Measurements from ENCODE around the gene GAB2.
A peak's percentile ranks its signal among the peaks of the same experiment; 100 is the strongest.
"Not testable (repeated sequence)": the region's sequence is repeated elsewhere in the genome, so short reads cannot be mapped to it uniquely, and the experiment has no call there.

GAB2 gene

DNA sequence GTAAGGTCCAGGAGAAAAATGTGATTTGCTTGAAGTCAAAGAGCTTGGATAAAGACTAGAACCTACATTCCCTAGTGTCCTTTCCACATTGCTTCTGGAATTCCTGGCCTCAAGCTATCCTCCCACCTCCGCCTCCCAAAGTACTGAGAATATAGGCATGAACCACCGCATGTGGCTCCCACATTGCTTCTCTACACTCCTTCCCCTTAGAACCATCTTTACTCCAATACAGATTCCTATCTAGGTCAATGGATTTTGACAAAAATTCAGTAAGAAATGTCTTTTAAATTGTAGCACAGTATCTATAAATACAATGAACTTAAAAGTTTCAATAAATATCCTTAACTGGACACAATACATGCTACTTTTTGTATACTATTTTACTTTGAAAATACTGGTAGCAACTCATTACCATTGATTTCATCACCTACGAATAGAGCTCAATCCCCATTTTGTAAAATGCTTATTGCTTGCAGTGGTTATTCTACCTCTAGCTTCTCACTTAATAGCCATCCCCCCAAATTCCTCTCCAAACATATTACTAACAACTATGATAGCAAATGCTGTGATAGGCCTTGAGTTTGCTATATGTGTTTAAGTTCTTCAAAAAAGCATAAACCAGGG is 53.4 kb downstream of the GAB2 start:
- no peak for DNase-seq

DNA sequence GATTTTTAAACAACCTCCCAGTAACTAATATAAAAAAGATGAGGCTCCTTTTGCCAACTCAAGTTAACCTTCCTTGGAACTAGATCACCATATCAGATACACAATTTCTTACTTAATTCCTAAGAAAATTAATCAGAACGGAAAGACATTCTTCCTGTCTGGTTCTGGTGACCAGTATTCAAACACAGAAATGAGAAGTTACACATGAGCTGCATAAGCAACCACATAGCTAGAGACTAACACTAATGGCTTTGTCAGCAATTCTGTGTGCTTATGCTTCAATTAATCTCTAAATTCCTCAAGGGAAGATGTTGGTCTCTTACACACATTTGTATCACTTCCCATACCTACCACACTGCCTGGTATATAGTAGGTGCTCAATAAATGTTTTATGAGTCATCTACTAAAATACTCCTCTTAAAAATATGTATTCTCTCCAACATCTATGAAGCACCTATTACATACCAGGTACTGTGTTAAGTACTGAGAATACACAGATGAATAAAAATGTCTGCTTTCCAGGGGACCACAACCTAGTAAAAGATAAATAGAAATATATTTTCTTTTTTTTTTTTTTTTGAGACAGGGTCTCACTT is 54.5 kb downstream of the GAB2 start:
- DNase-seq = no peak

DNA sequence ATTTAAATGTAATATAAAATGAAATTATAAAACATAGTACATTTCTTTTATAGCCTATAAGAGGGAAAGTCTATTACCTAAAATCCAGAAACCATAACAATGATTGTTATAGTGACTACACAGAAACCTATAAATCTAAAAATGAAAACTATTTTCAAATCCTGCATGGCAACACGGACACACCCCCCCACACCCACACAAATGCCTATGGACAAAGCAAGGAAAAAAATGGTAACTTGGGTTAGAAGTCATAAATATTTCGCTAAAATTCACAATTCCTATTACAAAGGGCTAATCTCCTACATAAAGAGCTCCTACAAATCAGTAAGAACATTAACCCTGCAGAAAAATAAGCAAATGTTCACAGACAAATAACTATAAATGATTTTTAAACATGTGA is 56.4 kb downstream of the GAB2 start:
- no peak for DNase-seq

DNA sequence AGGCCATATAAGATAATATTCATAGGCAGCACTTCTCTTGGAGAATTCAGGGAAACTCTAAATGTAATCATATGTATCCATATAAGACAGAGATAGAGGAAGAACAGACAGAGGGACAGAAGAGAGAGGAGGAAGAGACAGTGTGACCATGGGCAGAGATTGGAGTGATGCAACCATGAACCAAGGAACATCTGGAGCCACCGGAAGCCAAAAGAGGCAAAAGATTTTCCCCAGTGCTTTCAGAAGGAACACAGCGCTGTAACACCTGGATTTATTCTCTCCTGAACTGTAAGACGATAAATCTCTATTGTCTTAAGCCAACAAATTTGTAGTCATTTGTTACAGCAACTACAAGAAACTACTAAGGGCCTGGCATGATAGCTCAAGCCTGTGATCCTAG is 57.7 kb downstream of the GAB2 start:
- DNase-seq = no peak

DNA sequence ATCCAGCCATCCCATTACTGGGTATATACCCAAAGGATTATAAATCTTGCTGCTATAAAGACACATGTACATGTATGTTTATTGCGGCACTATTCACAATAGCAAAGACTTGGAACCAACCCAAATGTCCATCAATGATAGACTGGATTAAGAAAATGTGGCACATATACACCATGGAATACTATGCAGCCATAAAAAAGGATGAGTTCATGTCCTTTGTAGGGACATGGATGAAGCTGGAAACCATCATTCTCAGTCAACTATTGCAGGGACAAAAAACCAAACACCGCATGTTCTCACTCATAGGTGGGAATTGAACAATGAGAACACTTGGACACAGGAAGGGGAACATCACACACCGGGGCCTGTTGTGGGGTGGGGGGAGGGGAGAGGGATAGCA is 59.7 kb downstream of the GAB2 start:
- DNase-seq = not testable (repeated sequence)

DNA sequence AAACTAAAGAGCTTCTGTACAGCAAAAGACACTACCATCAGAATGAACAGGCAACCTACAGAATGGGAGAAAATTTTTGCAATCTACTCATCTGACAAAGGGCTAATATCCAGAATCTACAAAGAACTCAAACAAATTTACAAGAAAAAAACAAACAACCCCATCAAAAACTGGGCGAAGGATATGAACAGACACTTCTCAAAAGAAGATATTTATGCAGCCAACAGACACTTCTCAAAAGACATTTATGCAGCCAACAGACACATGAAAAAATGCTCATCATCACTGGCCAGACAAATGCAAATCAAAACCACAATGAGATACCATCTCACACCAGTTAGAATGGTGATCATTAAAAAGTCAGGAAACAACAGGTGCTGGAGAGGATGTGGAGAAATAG is 60.2 kb downstream of the GAB2 start:
- not testable (repeated sequence) for DNase-seq

DNA sequence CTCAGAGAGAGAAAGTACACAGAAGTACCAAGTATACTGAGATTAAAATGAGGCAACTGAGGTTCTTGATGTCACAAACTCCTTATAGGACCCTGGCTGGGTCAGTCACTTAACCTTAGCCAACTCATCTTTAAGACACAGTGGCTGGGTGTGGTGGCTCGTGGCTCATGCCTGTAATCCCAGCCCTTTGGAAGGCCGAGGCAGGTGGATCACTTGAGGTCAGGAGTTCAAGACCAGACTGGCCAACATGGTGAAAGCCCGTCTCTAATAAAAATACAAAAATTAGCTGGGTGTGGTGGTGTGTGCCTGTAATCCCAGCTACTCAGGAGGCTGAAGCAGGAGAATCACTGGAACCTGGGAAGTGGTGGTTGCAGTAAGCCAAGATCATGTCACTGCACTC is 61.9 kb downstream of the GAB2 start:
- not testable (repeated sequence) for DNase-seq

DNA sequence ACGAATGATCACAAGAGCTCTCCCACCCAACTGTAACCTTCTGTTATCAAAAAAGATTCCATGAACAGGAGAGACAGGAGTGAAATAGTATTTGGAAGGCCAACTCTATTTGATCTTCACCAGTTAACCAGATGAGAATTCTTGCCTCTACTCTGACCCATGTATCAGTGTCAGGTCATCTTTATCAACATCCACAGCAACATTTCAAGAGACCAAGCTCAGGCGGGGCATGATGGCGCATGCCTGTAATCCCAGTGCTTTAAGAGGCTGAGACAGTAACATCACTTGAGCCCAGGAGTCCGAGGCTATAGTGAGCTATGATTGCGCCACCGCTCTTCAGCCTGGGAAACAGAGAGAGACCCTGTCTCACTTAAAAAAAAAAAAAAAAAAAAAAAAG is 62.3 kb downstream of the GAB2 start:
- no peak for DNase-seq

DNA sequence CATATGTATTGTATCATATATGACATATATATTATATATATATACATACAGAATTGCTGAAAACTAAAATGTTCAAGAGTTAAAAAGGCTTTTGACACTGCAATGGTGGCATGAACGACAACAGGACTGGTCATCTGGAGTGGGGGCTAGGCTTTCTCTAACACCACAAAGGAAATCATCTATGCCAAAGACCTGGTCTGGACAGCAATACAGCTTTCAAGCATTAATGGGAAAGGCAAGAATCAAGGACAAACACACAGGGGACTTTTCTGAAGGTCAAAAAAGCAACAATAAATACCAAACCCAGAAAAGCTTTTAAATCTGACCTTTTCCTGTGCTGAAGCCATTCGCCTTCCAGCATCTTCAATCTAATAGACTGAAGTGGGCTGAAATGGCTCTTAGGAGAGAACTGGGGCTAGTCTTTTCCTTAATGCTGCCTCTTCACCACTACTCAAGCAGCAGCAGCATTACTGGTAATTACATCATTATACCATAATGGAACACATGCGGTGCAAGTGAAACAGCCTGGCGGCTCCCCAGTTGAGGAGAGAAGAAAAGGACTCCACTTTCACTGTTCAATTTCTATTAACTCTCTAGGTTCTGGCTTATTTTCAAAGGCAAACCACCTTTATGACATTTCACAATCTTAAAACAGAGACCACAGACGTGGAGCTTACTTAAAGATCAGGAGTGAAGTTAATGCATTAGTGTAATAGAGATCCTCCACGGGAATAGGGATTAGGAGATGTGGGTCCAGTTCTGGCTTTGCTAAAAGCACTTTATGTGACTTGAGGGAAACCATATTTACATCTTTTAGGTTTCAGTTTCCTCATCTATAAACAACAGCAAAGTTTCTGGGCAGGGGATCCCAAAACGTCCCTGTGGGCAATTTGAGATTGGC is 63.0 kb downstream of the GAB2 start:
- DNase-seq = peak in 2 of 14 donors; percentile 16 to 35

DNA sequence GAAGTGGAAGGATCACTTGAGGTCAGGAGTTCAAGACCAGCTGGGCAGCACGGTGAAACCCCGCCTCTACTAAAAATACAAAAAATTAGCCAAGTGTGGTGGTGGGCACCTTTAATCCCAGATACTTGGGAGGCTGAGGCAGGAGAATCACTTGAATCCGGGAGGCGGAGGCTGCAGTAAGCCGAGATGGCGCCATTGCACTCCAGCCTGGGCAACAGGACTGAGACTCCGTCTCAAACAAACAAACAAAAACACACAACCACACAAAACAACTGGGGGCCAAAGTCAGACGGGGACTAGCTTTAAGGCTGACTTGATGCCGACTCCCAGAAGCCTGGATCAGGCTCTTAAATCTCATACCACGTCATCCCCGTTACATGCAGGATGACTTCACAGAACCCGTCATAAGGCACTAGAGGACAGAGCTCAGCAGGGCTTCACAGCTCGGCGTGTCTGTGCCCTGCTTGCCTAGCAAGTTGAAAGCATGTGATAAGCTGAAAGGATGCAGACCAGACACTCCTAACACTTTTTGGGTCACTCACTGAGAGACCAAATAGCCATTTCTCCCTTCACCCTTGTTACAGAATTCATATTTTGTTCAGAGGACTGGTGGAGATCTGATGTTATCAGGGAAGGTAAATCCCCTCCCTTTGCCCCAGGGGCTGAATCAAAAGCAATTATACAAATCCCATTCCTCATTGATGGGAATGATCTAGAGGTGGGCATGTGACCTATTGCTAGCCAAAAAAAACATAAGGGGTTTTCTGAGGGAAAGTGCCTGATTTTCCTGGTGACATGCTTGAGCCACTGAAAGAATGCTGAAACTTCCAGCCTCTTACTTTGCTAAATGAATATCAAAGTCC is 65.4 kb downstream of the GAB2 start:
- peak in 2 of 14 donors; percentile 15 to 26 for DNase-seq

DNA sequence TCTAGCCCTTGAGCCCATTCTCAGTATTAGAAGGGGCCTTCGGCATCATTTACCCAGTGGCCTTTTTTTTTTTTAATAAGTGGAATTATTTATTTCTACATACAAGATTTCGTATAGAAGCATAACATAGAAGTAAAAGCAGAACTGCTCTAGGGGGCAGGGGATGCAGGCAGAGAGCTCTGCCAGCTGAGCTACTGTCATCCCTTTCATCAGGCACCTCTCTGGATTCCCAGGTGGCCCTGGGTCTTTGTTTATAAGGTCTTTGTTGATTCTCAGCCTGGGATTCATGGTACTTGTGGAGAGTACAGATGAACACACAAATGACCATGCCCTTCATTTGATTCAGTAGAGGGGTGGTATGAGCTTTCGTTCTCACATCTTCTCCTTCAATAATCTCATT is 66.4 kb downstream of the GAB2 start:
- peak in 1 of 14 donors; percentile 57 for DNase-seq

DNA sequence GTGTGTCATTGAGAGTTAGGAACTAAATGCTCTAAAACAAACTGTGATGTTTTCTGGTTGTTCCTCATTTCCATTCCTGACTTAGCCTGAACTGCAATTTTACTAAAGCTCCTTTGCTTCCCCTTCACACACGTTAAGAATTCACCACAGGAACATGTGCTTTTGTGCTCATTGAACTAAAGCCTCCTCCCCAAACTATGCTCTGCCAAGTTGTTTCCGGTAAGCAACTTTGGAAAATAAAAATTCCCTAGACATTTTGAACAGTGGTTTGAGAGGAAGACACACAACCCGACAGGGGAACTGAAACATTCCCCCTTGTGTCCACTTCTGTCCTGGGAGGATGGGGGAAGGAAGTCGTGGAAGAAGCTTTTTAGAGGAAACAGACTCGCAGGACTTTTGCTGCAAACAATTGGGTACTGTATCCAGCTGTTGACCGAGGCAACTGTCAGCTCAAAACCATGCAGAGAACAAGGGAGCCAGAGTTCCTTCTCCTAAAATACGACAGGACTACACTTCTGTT is 66.9 kb downstream of the GAB2 start:
- peak in 10 of 14 donors; percentile 16 to 69 (median 54) for DNase-seq

DNA sequence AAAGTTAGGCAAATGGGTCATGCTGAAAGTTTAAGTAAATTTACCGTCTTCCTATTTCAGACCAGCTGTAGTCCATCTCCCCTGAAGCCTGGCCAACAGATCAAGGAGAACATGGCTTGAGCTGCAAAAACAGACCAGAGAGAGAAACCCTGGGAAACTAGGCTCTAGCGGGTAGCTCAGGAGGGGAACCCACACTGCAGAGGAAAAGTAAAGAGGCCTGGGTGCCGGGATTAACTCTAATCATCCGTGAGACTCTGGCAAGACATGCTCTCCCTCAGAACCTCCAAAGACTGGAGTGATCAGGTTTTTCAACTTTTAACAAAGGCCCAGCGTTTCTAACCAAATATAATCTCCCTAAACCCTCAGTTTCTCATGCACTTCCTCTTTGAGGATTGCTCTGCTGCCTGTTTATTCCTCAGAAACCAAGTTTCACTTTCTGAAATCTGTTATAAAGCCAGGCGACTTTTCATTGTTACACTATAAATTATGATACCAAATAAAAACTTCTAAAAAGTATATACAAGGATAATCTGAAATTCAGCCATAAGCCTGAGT is 67.5 kb downstream of the GAB2 start:
- DNase-seq = peak in 2 of 14 donors; percentile 31 to 40

DNA sequence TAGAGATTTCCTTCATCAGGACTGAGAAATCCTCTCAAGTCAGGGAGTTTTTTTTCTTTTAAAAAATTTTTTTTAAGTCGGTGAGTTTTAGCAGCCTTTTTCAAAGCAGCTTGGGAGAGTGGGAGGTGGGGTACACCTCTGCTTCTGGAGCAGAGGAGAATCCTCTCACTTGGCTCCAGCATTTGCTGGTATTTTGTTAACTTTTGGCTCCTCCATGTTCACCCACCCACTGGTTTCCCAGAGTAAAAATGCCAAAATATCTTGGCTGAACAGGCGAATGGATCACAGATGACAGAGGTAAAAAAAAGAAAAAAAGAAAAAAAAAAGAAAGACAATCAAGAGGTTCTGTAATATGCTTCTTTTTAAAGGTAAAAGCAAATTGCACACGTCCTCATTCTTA is 68.0 kb downstream of the GAB2 start:
- DNase-seq = no peak

DNA sequence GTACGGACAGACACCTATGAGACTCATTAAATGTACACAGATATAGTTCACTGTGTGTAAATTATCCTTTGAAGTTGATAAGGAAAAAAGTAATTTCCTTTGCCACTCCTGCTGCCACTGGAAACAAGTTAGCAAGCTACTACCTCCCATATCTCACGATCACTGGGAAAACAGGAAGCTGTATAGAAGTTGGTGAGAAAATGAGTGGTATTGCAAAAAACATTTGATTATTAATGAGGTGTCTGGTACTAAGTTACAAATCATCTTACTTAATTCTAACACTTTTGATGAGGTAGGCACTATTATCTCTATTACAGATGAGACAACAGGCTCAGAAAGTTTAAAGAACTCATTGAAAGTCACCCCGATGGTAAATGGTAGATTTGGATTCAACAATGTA is 68.5 kb downstream of the GAB2 start:
- DNase-seq = no peak

DNA sequence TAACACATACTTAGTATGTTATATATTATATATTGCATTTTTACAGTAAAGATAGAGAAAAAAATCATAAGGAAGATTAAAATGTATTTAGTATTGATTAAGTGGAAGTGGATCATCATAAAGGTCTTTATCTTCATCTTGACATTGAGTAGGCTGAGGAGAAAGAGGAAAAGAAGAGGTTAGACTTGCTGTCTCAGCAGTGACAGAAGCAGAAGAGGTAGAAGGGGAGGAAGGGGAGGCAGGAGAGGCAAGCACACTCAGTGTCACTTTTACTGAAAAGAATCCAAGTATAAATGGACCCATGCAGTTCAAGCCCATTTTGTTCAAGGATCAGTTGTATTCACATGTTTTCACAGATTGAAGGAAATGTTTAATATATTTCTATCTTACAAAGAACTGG is 69.7 kb downstream of the GAB2 start:
- no peak for DNase-seq

DNA sequence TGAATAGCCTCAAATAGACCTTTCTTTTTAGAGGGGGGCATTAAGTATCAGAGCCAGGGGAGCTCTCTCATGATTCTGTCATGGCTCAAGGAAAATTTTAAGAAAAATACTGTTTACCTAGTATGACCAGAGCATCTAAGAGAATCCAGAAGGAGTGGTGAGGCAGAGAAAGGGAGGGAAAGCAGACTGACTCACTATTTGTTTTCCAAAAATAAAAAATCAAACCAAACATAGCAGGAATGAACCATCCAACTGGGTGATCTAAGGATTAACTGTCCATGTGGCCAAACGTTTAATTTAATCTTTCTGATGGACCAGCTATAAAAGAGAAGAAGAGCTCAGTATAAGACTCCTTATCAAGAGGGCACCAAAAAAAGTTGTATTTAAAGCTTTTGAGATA is 70.8 kb downstream of the GAB2 start:
- DNase-seq = no peak

DNA sequence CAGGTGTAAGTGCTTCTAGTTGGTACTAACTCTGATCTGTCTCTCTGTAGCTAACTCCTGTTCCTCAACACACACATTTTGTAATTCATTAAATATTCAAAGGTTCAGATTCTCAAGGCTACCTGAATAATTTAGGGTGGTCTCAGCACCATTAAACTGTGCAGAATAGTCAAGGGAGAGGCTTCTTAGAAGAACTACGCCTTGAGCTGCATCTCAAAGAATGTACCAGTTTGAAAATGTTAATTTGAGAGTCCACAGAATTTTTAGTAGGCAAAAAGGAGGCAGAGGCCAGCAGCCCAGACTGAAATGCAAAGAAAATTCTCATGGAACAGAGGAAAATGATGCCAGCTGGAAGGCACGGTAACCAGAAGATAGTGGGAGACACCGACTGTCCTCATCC is 72.2 kb downstream of the GAB2 start:
- no peak for DNase-seq

DNA sequence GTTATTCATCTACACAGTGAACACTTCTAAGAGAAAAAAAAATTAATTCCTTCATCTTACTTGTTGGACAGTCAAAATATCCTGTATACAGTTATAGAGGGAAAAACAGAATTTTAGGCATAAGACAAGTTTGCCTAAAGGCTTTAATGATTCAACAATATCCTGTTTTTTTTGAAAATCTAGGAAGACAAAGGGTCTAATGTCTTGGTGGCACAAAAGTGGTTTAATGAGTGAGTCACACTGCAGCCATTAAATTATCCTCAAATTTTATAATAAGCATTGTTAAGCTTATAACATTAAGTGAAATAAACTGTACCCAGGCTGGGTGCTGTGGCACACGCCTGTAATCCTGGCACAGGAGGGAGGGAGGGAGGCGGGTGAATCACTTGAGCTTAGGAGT is 72.9 kb downstream of the GAB2 start:
- DNase-seq = peak in 1 of 14 donors; percentile 16

DNA sequence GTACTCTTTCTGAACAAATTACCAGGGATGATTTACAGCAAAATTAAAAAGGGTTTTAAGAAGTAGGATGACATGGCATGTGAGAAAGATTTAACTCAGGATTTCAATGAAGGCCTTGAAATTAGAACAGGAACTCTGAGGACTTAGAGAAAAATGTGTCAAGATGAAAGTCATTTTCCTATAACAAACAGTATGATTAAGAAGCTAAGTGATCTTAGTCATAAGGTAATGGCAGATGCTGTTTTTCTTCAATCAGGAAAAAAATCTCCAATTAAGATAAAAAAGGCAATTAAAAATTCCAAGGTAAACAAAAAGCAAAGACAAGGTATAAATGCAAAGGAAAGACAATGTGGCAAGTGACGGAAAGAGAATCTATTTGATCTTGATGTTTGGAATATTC is 73.5 kb downstream of the GAB2 start:
- no peak for DNase-seq

DNA sequence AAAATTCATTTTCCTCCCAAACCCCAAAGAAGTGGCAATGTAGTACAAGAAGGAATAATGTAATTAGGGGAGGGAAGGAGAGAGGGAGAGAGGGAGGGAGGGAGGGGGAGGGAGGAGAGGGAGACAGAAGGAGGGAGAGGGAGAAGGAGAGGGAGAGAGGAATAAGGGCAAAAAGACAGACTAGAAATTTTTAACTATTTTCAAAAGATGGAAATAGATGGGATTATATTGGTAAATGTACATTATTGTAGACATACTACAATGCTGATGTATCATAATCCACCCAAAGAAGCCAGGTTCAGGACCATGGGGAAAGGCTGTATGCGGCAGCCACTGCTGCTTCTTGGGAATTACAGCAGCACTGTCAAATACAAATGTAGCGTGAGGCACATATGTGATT is 74.3 kb downstream of the GAB2 start:
- DNase-seq = no peak

DNA sequence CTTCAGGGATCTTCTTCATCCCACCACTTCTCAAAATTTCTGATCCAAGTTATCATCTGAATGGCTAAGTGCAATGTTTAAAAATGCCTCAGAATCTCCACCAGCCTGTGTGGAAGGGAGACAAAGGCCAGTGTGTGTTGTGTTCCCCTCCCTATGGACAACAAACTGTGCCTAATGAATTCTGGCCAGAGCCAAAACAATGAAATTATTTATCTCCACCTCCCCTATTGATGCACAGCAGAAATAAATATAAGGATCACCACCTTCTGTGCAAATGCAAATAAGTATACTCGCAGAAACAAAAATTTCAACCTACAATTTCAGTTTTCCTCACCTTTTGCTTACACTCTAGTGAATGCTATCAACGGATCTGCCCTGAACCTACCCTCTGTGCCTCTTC is 75.8 kb downstream of the GAB2 start:
- DNase-seq = peak in 1 of 14 donors; percentile 47

Measured in C1 segment of cervical spinal cord (tissue), 14 donors.